Keratinocyte (primary cell): Measurements from ENCODE around the gene LAMA2. TPM values are rescaled to one million over a fixed set of nuclear protein-coding genes. Genes with fewer than 3 reads are reported as not detected.

Source experiments
- DNase-seq: peaks from one replicate; pipeline ENCODE4 v3.0.0-alpha.2; 2011; ENCODE audit warnings: low read depth, missing footprints, low spot score
- FAIRE-seq: peaks from 2 replicates; lab custom pipeline; 2011; peaks lifted over from hg19 to GRCh38; lab: Jason Lieb, UNC
- H2AFZ ChIP-seq: 2 replicates; pipeline ENCODE4 v1.6.0; 2012; ENCODE audit warnings: low read length, control low read depth, inconsistent platforms; ENCODE audit not compliant: control insufficient read depth
- H3K27ac ChIP-seq: 2 replicates; pipeline ENCODE4 v1.5.1; 2011; ENCODE audit warnings: low read length; ENCODE audit not compliant: control insufficient read depth, insufficient read depth
- H3K27me3 ChIP-seq: 3 replicates; pipeline ENCODE4 v1.6.0; 2011; ENCODE audit warnings: low read length; ENCODE audit not compliant: control insufficient read depth, insufficient read depth; ENCODE audit errors: extremely low read depth
- H3K36me3 ChIP-seq, 2 experiments: 2 replicates in 1 of 2; 3 replicates in 1 of 2; pipeline ENCODE4 v1.5.1; 2011; ENCODE audit warnings: low read length in 2 of 2, mild to moderate bottlenecking in 1 of 2; ENCODE audit not compliant: control insufficient read depth in 2 of 2, insufficient read depth in 2 of 2; ENCODE audit errors: extremely low read depth in 1 of 2
- H3K4me1 ChIP-seq: 3 replicates; pipeline ENCODE4 v1.5.1; 2011; ENCODE audit warnings: low read length; ENCODE audit not compliant: control insufficient read depth, insufficient read depth; ENCODE audit errors: extremely low read depth
- H3K4me2 ChIP-seq: 3 replicates; pipeline ENCODE4 v1.6.0; 2011; ENCODE audit warnings: low read depth, low read length; ENCODE audit not compliant: control insufficient read depth, insufficient read depth; ENCODE audit errors: extremely low read depth
- H3K4me3 ChIP-seq, 3 experiments: fragments of 200-600 bp in 1 of 3; sonication (generic) in 1 of 3; 2 replicates in 2 of 3; 3 replicates in 1 of 3; pipeline ENCODE4 v1.5.1; 2011 to 2016; ENCODE audit warnings: low read length in 3 of 3, mild to moderate bottlenecking in 3 of 3, control low read depth in 2 of 3, inconsistent platforms in 1 of 3, low read depth in 1 of 3, mixed read lengths in 1 of 3, mixed run types in 1 of 3, moderate library complexity in 1 of 3; ENCODE audit not compliant: control insufficient read depth in 2 of 3, insufficient read depth in 2 of 3; ENCODE audit errors: extremely low read depth in 1 of 3
- H3K79me2 ChIP-seq: 2 replicates; pipeline ENCODE4 v1.6.0; 2012; ENCODE audit warnings: low read length; ENCODE audit not compliant: control insufficient read depth, insufficient read depth
- H3K9ac ChIP-seq: 3 replicates; pipeline ENCODE4 v1.6.0; 2011; ENCODE audit warnings: low read length; ENCODE audit not compliant: control insufficient read depth, insufficient read depth; ENCODE audit errors: extremely low read depth
- H3K9me1 ChIP-seq: 3 replicates; pipeline ENCODE4 v1.6.0; 2011; ENCODE audit warnings: low read length; ENCODE audit not compliant: control insufficient read depth, insufficient read depth; ENCODE audit errors: extremely low read depth
- H3K9me3 ChIP-seq: 2 replicates; pipeline ENCODE4 v1.5.1; 2012; ENCODE audit warnings: low read depth, low read length; ENCODE audit not compliant: control insufficient read depth
- H4K20me1 ChIP-seq: 3 replicates; pipeline ENCODE4 v1.6.0; 2011; ENCODE audit warnings: low read length; ENCODE audit not compliant: control insufficient read depth, insufficient read depth; ENCODE audit errors: extremely low read depth
- CTCF ChIP-seq, 3 experiments: IDR thresholded peaks in 1 of 3; conservative IDR thresholded peaks in 1 of 3; optimal IDR thresholded peaks in 1 of 3; 2 replicates in 2 of 3; 3 replicates in 1 of 3; pipeline versions ENCODE3 to v1.5.1; 2011; ENCODE audit warnings: low read length in 3 of 3, mild to moderate bottlenecking in 3 of 3, moderate library complexity in 2 of 3, control low read depth in 1 of 3, inconsistent platforms in 1 of 3; ENCODE audit not compliant: insufficient read depth in 2 of 3; ENCODE audit errors: extremely low read depth in 1 of 3
- EZH2 ChIP-seq: IDR thresholded peaks from one replicate; pipeline ENCODE4 v1.6.1; 2012; ENCODE audit warnings: inconsistent platforms, mild to moderate bottlenecking, low read length, moderate library complexity
- dilution Hi-C: fragments of 300-500 bp; cut with MboI; formaldehyde crosslinking; loops from one replicate; pipeline ENCODE4 v1.7.0; 2020; ENCODE audit warnings: low sequenced_read_pairs; ENCODE audit not compliant: extremely low pct_ligation_motif_present
- polyA plus RNA-seq, 5 experiments: library from polyadenylated mRNA; depleted of rRNA in 3 of 5; stranded (reverse) in 3 of 5; stranded (forward) in 1 of 5; unstranded in 1 of 5; fragments of >200 nt; gene quantifications; 1 replicate in 1 of 5; 2 replicates in 3 of 5; 3 replicates in 1 of 5; pipeline versions ENCODE4 v1.2.1 to v1.2.3, GENCODE V29; 2011 to 2012; ENCODE audit warnings: missing spikeins in 2 of 5, low read depth in 1 of 5, low replicate concordance in 1 of 5

LAMA2 gene
- polyA plus RNA-seq, 1 donor (not counting 4 experiments of a cell fraction or from before 2014, with no cell fraction given), result 1.4 TPM

GRCh38 chr6:129114636-129115391, 231.9 kb downstream of the LAMA2 start:
- dilution Hi-C loops, result no loop called here
- Histone ChIP-seq H3K9me3 (no peaks in the 10 kb centered on the region), H2AFZ (no peak overlapping the region), H3K9ac (no peak overlapping the region), H3K4me2 (no peak overlapping the region), H3K27me3 (no peaks in the 10 kb centered on the region), H3K9me1 (no peaks in the 10 kb centered on the region), H4K20me1 (no peaks in the 10 kb centered on the region), H3K27ac (no peak overlapping the region), H3K4me1 (no peaks in the 10 kb centered on the region), H3K79me2 (no peaks in the 10 kb centered on the region), H3K36me3 (no peaks in the 10 kb centered on the region), H3K4me3 (no peak overlapping the region)
- no peak for TF ChIP-seq EZH2
- TF ChIP-seq CTCF (optimal IDR thresholded peaks at IDR 0.05 in 1 of 3, IDR thresholded peaks at IDR 0.05 in 1 of 3, conservative IDR thresholded peaks at IDR 0.05 in 1 of 3; ENCODE audit: extremely low read depth in 1 of 3, insufficient read depth in 2 of 3, low read length in 3 of 3), result no peak
- FAIRE-seq (no peak), DNase-seq (no peak)

- no peaks in the 10 kb centered on the region for H3K36me3 ChIP-seq
- H3K4me1 ChIP-seq, result no peaks in the 10 kb centered on the region
- FAIRE-seq (no peak), DNase-seq (no peak)
- H3K27ac ChIP-seq, result no peak overlapping the region
- H3K9me1 ChIP-seq, result no peaks in the 10 kb centered on the region
- no peaks in the 10 kb centered on the region for H3K79me2 ChIP-seq
- dilution Hi-C loops, result no loop called here
- H4K20me1 ChIP-seq, result no peaks in the 10 kb centered on the region
- H3K27me3 ChIP-seq, result no peaks in the 10 kb centered on the region
- TF ChIP-seq EZH2 (no peak), CTCF (optimal IDR thresholded peaks at IDR 0.05 in 1 of 3, IDR thresholded peaks at IDR 0.05 in 1 of 3, conservative IDR thresholded peaks at IDR 0.05 in 1 of 3; ENCODE audit: extremely low read depth in 1 of 3, insufficient read depth in 2 of 3, low read length in 3 of 3) (no peak)
- no peak overlapping the region for H2AFZ ChIP-seq
- H3K9me3 ChIP-seq, result no peaks in the 10 kb centered on the region
- H3K4me3 ChIP-seq, result no peak overlapping the region
- no peak overlapping the region for H3K4me2 ChIP-seq
- H3K9ac ChIP-seq, result no peak overlapping the region
Observed at GRCh38 chr6:129115471-129115870, 232.5 kb downstream of the LAMA2 start.
